Progenitor cell of endocrine pancreas (in vitro differentiated cells): ENCODE results near the gene SLC29A3. TPM values are rescaled to one million over a fixed set of nuclear protein-coding genes. Genes with fewer than 3 reads are reported as not detected.
"Not testable (repeated sequence)": the region's sequence is repeated elsewhere in the genome, so short reads cannot be mapped to it uniquely, and the experiment has no call there.

Experiments
- DNase-seq: peaks from one replicate; pipeline ENCODE4 v3.0.0; 2021; ENCODE audit warnings: low spot score; ENCODE audit not compliant: unreplicated experiment
- H3K27ac Mint-ChIP-seq: 2 replicates; pipeline ENCODE4 v1.8.0; 2021; ENCODE audit warnings: mild to moderate bottlenecking, moderate library complexity, mixed read lengths
- H3K27me3 Mint-ChIP-seq: 2 replicates; pipeline ENCODE4 v1.8.0; 2021; ENCODE audit warnings: mixed read lengths
- H3K36me3 Mint-ChIP-seq: 2 replicates; pipeline ENCODE4 v1.8.0; 2022; ENCODE audit warnings: mixed read lengths; ENCODE audit not compliant: insufficient read depth
- H3K4me1 Mint-ChIP-seq: 2 replicates; pipeline ENCODE4 v1.8.0; 2021; ENCODE audit warnings: low read depth, mixed read lengths
- H3K4me3 Mint-ChIP-seq: 2 replicates; pipeline ENCODE4 v1.8.0; 2021; ENCODE audit warnings: low read depth, mild to moderate bottlenecking, moderate library complexity, mixed read lengths
- H3K9me3 Mint-ChIP-seq: 2 replicates; pipeline ENCODE4 v1.8.0; 2021; ENCODE audit warnings: low read depth, mixed read lengths
- CTCF ChIP-seq: fragments of 200-600 bp; sonication (generic); IDR thresholded peaks from one replicate; pipeline ENCODE4 v1.5.0; 2021; ENCODE audit warnings: antibody characterized with exemption, mild to moderate bottlenecking; ENCODE audit not compliant: unreplicated experiment
- total RNA-seq: library from RNA; stranded (reverse); gene quantifications from 2 replicates; pipeline ENCODE4 v1.2.1, GENCODE V29; 2021

The SLC29A3 gene
- total RNA-seq, 1 donor from 2014 or later: 13.7 TPM

DNA sequence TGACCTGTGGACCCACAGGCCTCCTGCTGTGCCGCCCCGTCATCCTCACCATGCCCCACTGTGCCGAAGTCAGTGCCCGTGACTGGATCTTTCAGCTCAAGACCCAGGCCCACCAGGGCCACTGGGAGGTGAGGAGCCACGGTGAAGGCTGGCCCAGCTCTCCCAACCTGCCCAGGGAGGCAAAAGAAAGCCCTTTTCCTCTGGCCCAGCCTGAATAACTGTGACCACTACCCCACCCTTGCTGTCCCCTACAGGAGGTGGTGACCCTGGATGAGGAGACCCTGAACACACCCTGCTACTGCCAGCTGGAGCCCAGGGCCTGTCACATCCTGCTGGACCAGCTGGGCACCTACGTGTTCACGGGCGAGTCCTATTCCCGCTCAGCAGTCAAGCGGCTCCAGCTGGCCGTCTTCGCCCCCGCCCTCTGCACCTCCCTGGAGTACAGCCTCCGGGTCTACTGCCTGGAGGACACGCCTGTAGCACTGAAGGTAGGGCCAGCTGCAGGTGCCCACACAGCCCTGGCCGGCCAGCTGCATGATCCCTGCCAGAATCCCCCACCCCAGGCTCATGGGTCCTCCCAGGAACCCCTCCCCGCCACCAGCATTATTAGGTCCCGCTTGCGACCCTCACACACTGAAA lies 25.5 kb upstream of the SLC29A3 start:
- Mint-ChIP-seq H3K4me1 (no peaks in the 10 kb centered on the region), H3K9me3 (no peaks in the 10 kb centered on the region), H3K36me3 (no peaks in the 10 kb centered on the region), H3K27me3 (no peaks in the 10 kb centered on the region), H3K4me3 (no peak overlapping the region), H3K27ac (no peak overlapping the region)
- DNase-seq: no peak
- TF ChIP-seq CTCF: no peak

DNA sequence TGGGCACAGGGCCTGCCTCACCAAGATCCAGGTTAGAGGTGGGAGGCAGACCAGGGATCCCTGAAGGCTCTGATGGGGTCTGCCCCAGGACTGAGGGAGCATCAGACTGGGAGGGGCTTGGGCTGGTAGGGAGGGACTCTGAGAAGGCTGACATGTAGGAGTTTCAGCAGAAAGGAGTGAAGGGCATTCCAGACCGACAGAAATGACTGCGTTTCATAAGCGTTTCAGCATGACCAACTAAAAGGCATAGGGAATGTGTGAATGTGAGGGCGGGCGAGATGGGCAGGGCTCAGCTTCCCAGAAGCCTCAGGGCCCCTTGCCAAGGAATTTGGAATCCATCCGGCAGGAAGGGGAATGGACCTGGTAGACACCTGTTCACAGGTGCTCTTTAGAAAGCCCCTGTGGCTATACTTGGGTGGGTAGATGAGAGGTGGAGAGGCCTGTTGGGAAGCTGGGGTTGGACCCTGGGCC lies 24.9 kb upstream of the SLC29A3 start:
- Mint-ChIP-seq H3K9me3 (no peaks in the 10 kb centered on the region), H3K4me1 (no peaks in the 10 kb centered on the region), H3K4me3 (no peak overlapping the region), H3K27me3 (no peaks in the 10 kb centered on the region), H3K36me3 (no peaks in the 10 kb centered on the region), H3K27ac (peak overlapping the region; percentile 40)
- TF ChIP-seq CTCF: no peak
- no peak for DNase-seq

DNA sequence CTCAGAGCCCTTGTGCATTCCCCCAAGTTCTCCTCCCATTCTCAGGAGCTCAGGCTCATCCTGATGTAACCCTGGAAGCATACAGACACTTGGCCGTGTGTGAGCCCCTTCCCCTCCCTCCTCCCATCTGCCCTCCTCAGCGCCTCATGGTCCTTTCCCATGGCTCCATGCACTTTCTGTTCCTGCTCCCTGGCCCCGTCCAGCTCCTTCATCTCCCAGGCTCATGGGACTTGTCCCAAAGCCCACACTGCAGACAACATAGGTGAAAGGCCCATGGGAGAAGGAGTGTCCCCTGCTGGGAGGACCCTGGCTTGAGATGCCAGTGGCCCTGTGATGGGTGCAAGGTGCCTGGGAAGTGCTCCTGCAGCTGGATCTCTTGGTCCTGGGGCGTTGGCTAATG lies 24.2 kb upstream of the SLC29A3 start:
- Mint-ChIP-seq H3K27ac (no peak overlapping the region), H3K27me3 (no peaks in the 10 kb centered on the region), H3K9me3 (no peaks in the 10 kb centered on the region), H3K4me1 (peaks cover 2% of the 10 kb centered on the region), H3K36me3 (no peaks in the 10 kb centered on the region), H3K4me3 (no peak overlapping the region)
- no peak for TF ChIP-seq CTCF
- DNase-seq: no peak

DNA sequence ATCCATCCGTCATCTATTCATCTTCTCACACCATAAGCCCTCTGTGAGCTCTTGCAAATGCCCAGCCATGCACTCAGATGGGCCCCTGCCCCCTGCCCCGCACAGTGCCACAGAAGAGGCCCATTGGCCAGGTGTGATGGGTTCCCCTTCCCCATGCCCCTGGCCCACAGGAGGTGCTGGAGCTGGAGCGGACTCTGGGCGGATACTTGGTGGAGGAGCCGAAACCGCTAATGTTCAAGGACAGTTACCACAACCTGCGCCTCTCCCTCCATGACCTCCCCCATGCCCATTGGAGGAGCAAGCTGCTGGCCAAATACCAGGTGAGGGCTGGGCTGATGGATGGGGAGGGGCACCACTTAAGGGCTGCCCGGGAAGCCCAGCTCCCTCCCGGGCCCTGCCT lies 23.4 kb upstream of the SLC29A3 start:
- Mint-ChIP-seq H3K27me3 (no peaks in the 10 kb centered on the region), H3K36me3 (no peaks in the 10 kb centered on the region), H3K4me3 (no peak overlapping the region), H3K9me3 (no peaks in the 10 kb centered on the region), H3K27ac (no peak overlapping the region), H3K4me1 (peaks cover 2% of the 10 kb centered on the region)
- no peak for TF ChIP-seq CTCF
- no peak for DNase-seq

DNA sequence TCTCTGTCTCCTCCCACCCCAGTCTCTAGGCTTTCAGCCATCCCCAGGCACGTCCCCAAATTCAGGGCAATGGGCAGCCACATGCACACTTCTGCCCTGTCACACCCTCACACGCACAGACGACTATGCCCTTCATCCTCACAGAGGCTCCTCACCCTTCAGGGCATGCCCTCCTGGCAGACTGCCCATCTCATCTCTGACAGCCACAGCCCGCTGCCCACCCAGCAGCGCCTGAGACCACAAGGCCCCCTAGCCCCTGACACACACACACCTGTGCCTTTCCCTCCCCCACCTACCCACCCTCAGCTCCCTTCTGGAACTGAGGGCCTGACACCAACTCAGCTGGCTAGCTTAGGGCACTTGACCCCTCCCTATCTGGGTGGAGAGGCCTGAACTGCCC lies 23.0 kb upstream of the SLC29A3 start:
- H3K4me3 Mint-ChIP-seq: no peak overlapping the region
- TF ChIP-seq CTCF: no peak
- H3K27ac Mint-ChIP-seq: no peak overlapping the region
- no peaks in the 10 kb centered on the region for H3K36me3 Mint-ChIP-seq
- peaks cover 2% of the 10 kb centered on the region for H3K4me1 Mint-ChIP-seq
- H3K9me3 Mint-ChIP-seq: no peaks in the 10 kb centered on the region
- H3K27me3 Mint-ChIP-seq: no peaks in the 10 kb centered on the region
- DNase-seq: no peak

- not testable (repeated sequence) for H3K27ac Mint-ChIP-seq, H3K9me3 Mint-ChIP-seq, H3K4me3 Mint-ChIP-seq, H3K27me3 Mint-ChIP-seq, H3K4me1 Mint-ChIP-seq, H3K36me3 Mint-ChIP-seq, DNase-seq
Measured at GRCh38 chr10:71296811-71297210, 22.2 kb upstream of the SLC29A3 start.
